ENCODE data around the gene HUNK.
A peak's percentile ranks its signal among the peaks of the same experiment; 100 is the strongest.

HUNK gene

DNA sequence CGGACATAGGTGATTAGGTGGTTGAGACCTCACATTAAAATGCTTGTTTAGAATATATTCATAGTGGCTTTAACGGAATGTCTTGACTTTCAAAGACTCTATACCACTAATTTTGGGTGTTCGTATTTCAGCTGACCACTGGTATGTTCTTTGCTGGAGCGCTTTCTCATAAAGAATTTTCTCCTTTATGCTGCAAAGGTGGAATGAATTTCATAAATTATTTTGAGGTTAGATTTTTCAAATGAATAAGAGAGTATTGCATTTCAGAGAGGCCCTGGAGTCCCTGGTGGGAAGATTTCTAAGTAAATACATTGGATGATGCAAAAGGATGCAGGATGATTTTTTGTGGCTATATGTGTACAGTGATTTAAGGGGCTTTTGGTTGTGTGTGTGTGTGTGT, 55.8 kb downstream of the HUNK start:
- TF ChIP-seq REST (IDR thresholded peaks at IDR 0.05; ENCODE audit: insufficient read depth in 1 of 2, low read depth in 2 of 2, low read length in 2 of 2) (no peak), POLR2AphosphoS5 (IDR thresholded peaks at IDR 0.05; ENCODE audit: low read depth, low read length) (no peak), FOXP2 (optimal IDR thresholded peaks at IDR 0.05; ENCODE audit: borderline replicate concordance, extremely low read depth, extremely low read length, insufficient read depth) (no peak), SIN3A (IDR thresholded peaks at IDR 0.05; ENCODE audit: borderline replicate concordance, insufficient read depth, low read length) (no peak), TAF1 (IDR thresholded peaks at IDR 0.05; ENCODE audit: borderline replicate concordance, insufficient read depth, low read length) (no peak)

DNA sequence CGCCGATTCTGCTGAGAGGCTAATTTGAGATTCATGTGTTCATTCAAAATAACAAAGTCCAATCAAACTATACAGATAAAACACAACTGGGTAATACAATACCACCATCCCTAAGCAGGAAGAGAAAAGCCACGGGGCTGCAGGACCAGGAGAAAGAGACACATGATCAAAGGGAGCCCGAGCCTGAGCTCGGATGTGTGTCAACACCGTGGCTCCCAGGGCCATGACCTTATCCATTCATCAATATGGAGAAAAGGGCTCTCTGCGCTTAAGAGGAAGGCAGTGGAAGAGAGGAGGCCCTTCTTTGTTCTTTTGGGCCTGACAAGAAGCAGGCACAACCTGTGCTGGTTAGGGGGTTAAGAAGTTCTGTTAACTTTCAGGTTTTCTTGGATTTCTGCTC, 56.7 kb downstream of the HUNK start:
- TF ChIP-seq POLR2AphosphoS5 (IDR thresholded peaks at IDR 0.05; ENCODE audit: low read depth, low read length), result 0 out of 2 replicates have a peak, but pooled peaks have one; percentile 29
- TF ChIP-seq FOXP2 (optimal IDR thresholded peaks at IDR 0.05; ENCODE audit: borderline replicate concordance, extremely low read depth, extremely low read length, insufficient read depth), result peak; percentile 59
- TF ChIP-seq REST (IDR thresholded peaks at IDR 0.05; ENCODE audit: insufficient read depth in 1 of 2, low read depth in 2 of 2, low read length in 2 of 2), result no peak
- TF ChIP-seq TAF1 (IDR thresholded peaks at IDR 0.05; ENCODE audit: borderline replicate concordance, insufficient read depth, low read length), result no peak
- TF ChIP-seq SIN3A (IDR thresholded peaks at IDR 0.05; ENCODE audit: borderline replicate concordance, insufficient read depth, low read length), result no peak

GRCh38 chr21:31930001-31930400, 57.2 kb downstream of the HUNK start:
- TF ChIP-seq POLR2AphosphoS5 (IDR thresholded peaks at IDR 0.05; ENCODE audit: low read depth, low read length) (no peak), TAF1 (IDR thresholded peaks at IDR 0.05; ENCODE audit: borderline replicate concordance, insufficient read depth, low read length) (no peak), REST (IDR thresholded peaks at IDR 0.05; ENCODE audit: insufficient read depth in 1 of 2, low read depth in 2 of 2, low read length in 2 of 2) (no peak), FOXP2 (optimal IDR thresholded peaks at IDR 0.05; ENCODE audit: borderline replicate concordance, extremely low read depth, extremely low read length, insufficient read depth) (no peak), SIN3A (IDR thresholded peaks at IDR 0.05; ENCODE audit: borderline replicate concordance, insufficient read depth, low read length) (no peak)

DNA sequence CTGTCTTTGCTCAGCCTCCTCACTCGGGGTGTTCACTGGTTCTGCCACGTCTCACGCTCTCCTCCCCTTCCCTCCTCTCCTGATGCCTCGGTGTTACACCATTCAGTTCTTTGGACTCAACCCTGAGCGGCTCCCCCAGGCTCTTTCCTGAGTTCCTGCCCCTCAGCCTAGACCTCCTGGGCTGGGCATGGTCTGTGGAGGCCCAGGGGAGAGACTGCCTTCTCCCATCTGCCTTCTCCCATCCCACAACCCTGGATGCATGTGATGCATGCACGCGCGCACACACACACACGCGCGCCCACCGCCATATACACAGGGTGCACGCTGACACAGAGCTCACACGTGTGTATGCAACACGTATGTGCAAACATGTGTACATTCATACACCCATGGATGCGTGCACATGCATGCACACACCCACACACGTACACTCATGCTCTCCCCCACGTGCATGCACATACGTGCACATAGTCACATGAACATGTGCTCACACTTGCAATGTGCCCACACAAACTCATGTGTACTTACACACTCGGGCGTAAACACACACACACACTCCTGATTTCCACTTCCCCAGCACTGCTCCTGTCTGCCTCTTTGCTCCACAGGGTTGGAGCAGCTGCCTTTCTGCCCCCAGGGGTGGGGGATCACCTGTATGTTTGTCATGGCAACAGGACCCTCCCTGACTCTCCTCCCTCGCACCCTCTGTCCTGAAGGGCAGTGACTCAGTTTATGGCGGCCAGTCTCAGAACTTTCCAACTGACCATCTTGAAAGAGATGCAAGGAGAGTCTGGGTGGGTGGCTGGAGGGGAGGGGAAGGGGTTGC, 59.0 kb downstream of the HUNK start:
- TF ChIP-seq POLR2AphosphoS5 (IDR thresholded peaks at IDR 0.05; ENCODE audit: low read depth, low read length), result no peak
- no peak for TF ChIP-seq REST (IDR thresholded peaks at IDR 0.05; ENCODE audit: insufficient read depth in 1 of 2, low read depth in 2 of 2, low read length in 2 of 2)
- no peak for TF ChIP-seq FOXP2 (optimal IDR thresholded peaks at IDR 0.05; ENCODE audit: borderline replicate concordance, extremely low read depth, extremely low read length, insufficient read depth)
- TF ChIP-seq TAF1 (IDR thresholded peaks at IDR 0.05; ENCODE audit: borderline replicate concordance, insufficient read depth, low read length), result no peak
- no peak for TF ChIP-seq SIN3A (IDR thresholded peaks at IDR 0.05; ENCODE audit: borderline replicate concordance, insufficient read depth, low read length)
